NT2/D1 (cell line): Measurements from ENCODE around the gene ATXN1.

Experiments
- DNase-seq: peaks from one replicate; pipeline ENCODE4 v3.0.0-alpha.2; 2011; ENCODE audit warnings: low read depth, low spot score
- H3K27me3 ChIP-seq: 2 replicates; pipeline ENCODE4 v1.6.0; 2011; ENCODE audit warnings: mild to moderate bottlenecking; ENCODE audit not compliant: insufficient read length, insufficient read depth
- H3K36me3 ChIP-seq: 2 replicates; pipeline ENCODE4 v1.6.1; 2011; ENCODE audit warnings: mild to moderate bottlenecking, low read length, mixed read lengths; ENCODE audit not compliant: insufficient read depth, insufficient read length
- H3K4me1 ChIP-seq: 2 replicates; pipeline ENCODE4 v1.5.1; 2011; ENCODE audit not compliant: insufficient read depth, insufficient read length
- H3K4me3 ChIP-seq: 2 replicates; pipeline ENCODE4 v1.5.1; 2011; ENCODE audit warnings: low read depth; ENCODE audit not compliant: insufficient read length
- H3K9ac ChIP-seq: 2 replicates; pipeline ENCODE4 v1.6.0; 2011; ENCODE audit warnings: low read depth; ENCODE audit not compliant: insufficient read length
- H3K9me3 ChIP-seq: 2 replicates; pipeline ENCODE4 v1.5.1; 2011; ENCODE audit warnings: mild to moderate bottlenecking, low read length; ENCODE audit not compliant: insufficient read depth
- SUZ12 ChIP-seq: IDR thresholded peaks from 2 replicates; pipeline ENCODE4 v1.6.1; 2011; ENCODE audit not compliant: insufficient read length, insufficient read depth; ENCODE audit errors: extremely low read depth
- YY1 ChIP-seq: IDR thresholded peaks from 2 replicates; pipeline ENCODE4 v1.6.1; 2011; ENCODE audit not compliant: insufficient read length, insufficient read depth
- ZNF274 ChIP-seq: IDR thresholded peaks from 2 replicates; pipeline ENCODE4 v1.6.1; 2011; ENCODE audit warnings: mild to moderate bottlenecking, low read depth, low read length

ATXN1 gene

DNA sequence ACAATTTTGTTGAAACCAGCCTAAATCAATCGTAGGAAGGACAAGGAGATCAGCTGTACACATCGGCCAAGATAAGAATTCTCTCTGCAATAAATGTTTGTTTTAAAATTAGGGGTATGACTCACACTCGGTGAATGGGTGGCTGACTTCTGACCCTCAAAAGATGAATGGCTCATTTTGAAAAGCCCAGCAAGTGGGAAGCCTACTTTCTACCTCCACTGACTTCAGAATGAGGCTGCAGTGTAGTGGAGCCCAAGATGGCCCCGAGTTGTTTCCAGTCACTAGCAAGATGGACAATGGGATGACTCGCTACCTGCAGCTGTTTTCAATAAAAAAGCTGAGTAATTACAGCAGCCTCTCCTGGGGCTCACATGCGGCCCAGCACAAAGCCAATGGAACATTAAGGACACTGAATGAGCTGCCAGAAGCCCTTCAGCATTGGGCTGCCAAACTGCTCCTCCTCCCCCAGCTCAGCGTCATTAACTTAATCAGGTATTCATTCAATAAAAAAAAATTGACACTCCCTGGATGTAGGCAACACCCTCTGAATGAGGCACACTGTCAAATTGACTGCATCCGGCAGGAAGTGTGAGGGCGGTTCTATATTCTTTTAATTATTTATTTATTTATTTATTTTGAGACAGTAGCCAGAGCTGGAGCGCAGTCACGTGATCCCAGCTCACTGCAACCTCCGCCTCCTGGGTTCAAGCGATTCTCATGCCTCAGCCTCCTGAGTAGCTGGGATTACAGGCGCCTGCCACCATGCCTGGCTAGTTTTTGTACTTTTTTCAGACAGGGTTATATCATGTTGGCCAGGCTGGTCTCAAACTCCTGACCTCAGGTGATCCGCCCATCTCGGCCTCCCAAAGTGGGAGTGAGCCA is 415.6 kb downstream of the ATXN1 start:
- no peak for DNase-seq
- H3K9me3 ChIP-seq: no peaks in the 10 kb centered on the region
- H3K4me1 ChIP-seq: peaks cover 2% of the 10 kb centered on the region
- TF ChIP-seq YY1 (no peak), ZNF274 (no peak), SUZ12 (no peak)
- H3K9ac ChIP-seq: no peak overlapping the region
- no peaks in the 10 kb centered on the region for H3K36me3 ChIP-seq
- H3K27me3 ChIP-seq: no peaks in the 10 kb centered on the region
- H3K4me3 ChIP-seq: no peak overlapping the region

DNA sequence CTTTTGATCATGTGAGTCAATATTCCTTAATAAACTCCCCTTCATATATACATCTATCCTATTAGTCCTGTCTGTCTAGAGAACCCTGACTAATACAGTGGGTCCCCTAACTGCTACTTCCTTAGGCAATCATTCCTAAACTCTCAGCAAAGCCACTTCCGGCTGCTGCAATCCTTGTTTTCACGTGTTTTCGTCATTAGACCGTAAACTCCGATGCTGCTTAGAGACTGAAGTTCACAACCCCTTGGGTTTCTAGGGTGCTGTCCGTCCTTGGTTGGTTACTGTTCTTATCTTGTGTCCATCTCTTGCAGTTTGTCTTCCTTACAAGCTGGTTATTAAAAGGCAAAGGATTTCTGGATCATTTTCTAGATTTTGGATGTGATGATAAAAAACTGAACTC is 416.5 kb downstream of the ATXN1 start:
- Histone ChIP-seq H3K27me3 (no peaks in the 10 kb centered on the region), H3K36me3 (no peaks in the 10 kb centered on the region), H3K4me3 (no peak overlapping the region), H3K9me3 (no peaks in the 10 kb centered on the region), H3K4me1 (peaks cover 2% of the 10 kb centered on the region), H3K9ac (no peak overlapping the region)
- TF ChIP-seq YY1 (no peak), ZNF274 (no peak), SUZ12 (no peak)
- no peak for DNase-seq

DNA sequence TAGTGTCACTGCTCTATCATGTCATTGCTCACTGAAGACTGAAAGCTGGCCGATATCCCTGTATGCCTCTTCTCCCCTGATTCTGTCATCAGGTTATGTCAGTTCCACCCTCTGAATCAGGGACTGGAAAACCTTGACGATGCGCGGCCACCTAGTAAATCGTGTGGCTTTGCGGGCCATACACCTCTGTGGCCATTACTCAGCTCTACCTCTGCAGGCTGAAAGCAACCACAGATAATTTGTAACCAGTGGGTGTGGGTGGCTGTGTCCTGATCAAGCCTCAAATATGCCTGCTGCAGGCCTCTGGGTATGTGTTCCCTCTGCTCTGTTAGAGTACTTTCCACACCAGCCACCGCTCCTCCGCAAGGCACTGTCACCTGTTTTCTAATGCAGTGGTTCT is 417.7 kb downstream of the ATXN1 start:
- H3K9ac ChIP-seq: no peak overlapping the region
- TF ChIP-seq ZNF274: no peak
- TF ChIP-seq YY1: no peak
- no peak for TF ChIP-seq SUZ12
- no peaks in the 10 kb centered on the region for H3K9me3 ChIP-seq
- H3K36me3 ChIP-seq: no peaks in the 10 kb centered on the region
- no peaks in the 10 kb centered on the region for H3K27me3 ChIP-seq
- H3K4me1 ChIP-seq: peaks cover 2% of the 10 kb centered on the region
- no peak overlapping the region for H3K4me3 ChIP-seq
- DNase-seq: no peak

DNA sequence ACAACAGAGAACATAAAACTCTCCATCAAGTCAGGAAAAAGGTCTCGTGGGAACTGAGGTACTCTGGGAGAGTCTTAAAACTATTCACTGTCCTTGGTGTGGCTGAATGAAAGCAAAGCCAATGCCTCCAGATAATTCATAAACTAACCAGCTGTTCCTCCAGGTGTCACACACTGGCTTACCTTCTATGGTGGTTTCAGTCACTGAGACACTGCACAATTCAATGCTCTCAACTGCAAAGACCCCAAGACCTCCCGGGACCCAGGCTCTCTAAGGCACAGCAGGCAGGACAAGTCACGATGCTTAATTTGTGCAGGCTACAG is 422.0 kb downstream of the ATXN1 start:
- Histone ChIP-seq H3K9ac (no peak overlapping the region), H3K4me3 (no peak overlapping the region), H3K4me1 (no peaks in the 10 kb centered on the region), H3K9me3 (no peaks in the 10 kb centered on the region), H3K27me3 (no peaks in the 10 kb centered on the region), H3K36me3 (no peaks in the 10 kb centered on the region)
- no peak for TF ChIP-seq ZNF274
- TF ChIP-seq YY1: no peak
- TF ChIP-seq SUZ12: no peak
- DNase-seq: no peak

DNA sequence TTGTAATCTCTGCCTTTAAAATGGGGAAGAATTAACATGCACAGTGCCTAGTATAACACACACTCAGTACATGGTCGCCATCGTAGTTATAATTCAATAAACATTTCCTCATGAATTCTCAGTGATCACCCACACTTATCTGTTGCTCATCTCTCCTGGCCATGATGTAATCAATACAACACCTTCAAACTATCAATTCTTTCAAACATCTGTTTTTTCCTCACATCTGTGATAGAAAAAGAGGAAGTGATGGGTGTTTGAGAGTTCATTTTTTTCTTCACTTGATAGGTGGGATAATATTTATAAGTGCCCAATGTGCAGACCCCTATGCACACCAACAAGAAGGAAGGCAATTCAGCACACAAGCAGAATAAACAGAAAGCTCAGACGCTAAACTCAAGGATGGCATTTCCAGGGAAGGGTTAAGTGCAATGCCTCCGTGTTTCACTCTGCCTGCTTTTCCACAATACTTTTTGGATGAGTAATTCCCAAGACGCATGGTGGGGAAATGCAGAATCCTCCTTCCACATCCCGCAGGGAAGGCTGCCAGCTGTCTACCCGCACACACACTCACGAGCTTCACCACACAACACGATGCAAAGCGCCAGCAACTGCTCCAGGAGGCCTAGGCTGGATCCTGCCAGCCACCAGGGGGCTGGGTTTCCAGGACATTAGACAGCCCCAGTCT is 422.5 kb downstream of the ATXN1 start:
- no peak overlapping the region for H3K9ac ChIP-seq
- no peaks in the 10 kb centered on the region for H3K4me1 ChIP-seq
- H3K9me3 ChIP-seq: no peaks in the 10 kb centered on the region
- no peak for DNase-seq
- TF ChIP-seq ZNF274 (no peak), SUZ12 (no peak), YY1 (no peak)
- H3K36me3 ChIP-seq: no peaks in the 10 kb centered on the region
- no peaks in the 10 kb centered on the region for H3K27me3 ChIP-seq
- H3K4me3 ChIP-seq: no peak overlapping the region

DNA sequence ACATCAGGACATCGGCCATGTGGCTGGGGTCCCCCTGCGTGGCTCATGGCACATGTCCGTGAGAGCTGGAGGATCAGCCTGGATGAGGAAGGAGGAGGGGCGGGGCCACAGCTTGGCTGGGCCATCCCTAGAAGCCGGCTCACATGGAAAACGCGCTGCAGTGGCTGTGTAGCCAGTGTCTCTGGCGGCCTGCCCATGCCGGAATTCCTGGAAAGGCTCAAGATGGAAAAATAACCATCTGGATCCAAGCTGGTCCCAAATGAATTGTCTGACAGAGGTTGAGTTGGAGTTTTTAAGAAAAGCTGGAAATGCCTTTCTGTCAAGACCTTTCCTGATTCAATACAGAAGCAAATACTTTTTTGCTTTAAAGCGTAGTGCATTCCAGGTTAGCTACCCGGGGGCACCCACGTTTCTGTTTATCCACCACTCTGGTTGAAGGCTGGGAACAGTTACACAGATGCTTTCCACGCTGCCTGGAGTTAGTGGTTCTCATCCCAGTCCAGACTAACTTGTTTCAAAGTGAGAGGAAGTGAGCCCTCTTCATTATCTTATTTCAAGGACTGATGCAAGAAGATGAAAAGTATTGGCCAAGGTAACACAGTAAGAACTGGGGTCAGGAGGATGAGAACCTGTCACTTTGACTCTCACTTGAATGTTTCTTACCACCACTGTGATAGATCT is 423.8 kb downstream of the ATXN1 start:
- Histone ChIP-seq H3K9me3 (no peaks in the 10 kb centered on the region), H3K36me3 (no peaks in the 10 kb centered on the region), H3K4me3 (no peak overlapping the region), H3K9ac (no peak overlapping the region), H3K4me1 (no peaks in the 10 kb centered on the region), H3K27me3 (no peaks in the 10 kb centered on the region)
- TF ChIP-seq ZNF274 (no peak), SUZ12 (no peak), YY1 (no peak)
- no peak for DNase-seq

DNA sequence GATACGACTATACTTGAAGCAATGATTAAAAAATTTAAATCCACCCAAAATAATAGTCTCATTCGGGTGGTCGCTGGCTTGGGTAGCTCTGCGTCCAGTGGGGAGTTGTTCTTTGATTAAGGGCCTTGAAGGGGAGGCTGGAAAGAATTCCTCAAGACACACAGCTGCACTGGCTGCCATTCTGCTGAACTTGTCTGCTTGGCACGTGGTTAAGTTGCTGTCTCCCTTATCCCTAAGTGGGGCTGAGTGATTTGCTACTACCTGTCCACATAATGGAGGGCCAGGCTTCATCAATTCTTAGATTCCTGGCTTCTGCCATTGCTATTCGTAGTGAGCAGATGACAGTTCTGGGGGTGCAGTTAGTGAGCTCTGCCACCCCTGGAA is 424.4 kb downstream of the ATXN1 start:
- H3K4me1 ChIP-seq: no peaks in the 10 kb centered on the region
- no peak for TF ChIP-seq SUZ12
- no peak for TF ChIP-seq YY1
- no peak for TF ChIP-seq ZNF274
- H3K27me3 ChIP-seq: no peaks in the 10 kb centered on the region
- no peaks in the 10 kb centered on the region for H3K9me3 ChIP-seq
- DNase-seq: no peak
- H3K36me3 ChIP-seq: no peaks in the 10 kb centered on the region
- no peak overlapping the region for H3K9ac ChIP-seq
- no peak overlapping the region for H3K4me3 ChIP-seq
